Measurements from ENCODE around the gene LRRC55. TPM values are rescaled to one million over a fixed set of nuclear protein-coding genes. Genes with fewer than 3 reads are reported as not detected.

Gene LRRC55
- total RNA-seq, 1 experiment from 2014 or later: not detected

GRCh38 chr11:57174656-57175055 lies 7.1 kb upstream of the LRRC55 start:
- Histone ChIP-seq H3K4me3 (ENCODE audit: low read depth in 2 of 2, low read length in 2 of 2) (no peak overlapping the region), H3K27me3 (ENCODE audit: control insufficient read depth, insufficient read depth, low read length) (peaks cover 10% of the 10 kb centered on the region; the same call in 1 of the 2 replicates), H3K36me3 (ENCODE audit: control insufficient read depth, insufficient read depth, low read length) (no peaks in the 10 kb centered on the region), H3K4me1 (ENCODE audit: control insufficient read depth, insufficient read depth, low read length) (no peaks in the 10 kb centered on the region), H3K9me3 (ENCODE audit: control insufficient read depth, insufficient read depth, low read depth, low read length) (no peaks in the 10 kb centered on the region), H3K27ac (ENCODE audit: low read length) (no peak overlapping the region)
- intact Hi-C loops (cut with micrococcal nuclease; ENCODE audit: unreplicated experiment): no loop called here
- in situ Hi-C loops (cut with HindIII; ENCODE audit: low pct_unique_long_range_greater_than_20kb, low sequenced_read_pairs): no loop called here
- no peak for ATAC-seq
- BruUV-seq (replicated peaks): no TSS peak
- no peak for DNase-seq (ENCODE audit: low read depth, low spot score)
- no peak for TF ChIP-seq TCF7L2 (IDR thresholded peaks at IDR 0.05; ENCODE audit: low read depth, low read length)
- no peak for TF ChIP-seq POLR2AphosphoS5 (IDR thresholded peaks at IDR 0.05; ENCODE audit: low read depth, low read length)
- no peak for TF ChIP-seq CTCF (IDR thresholded peaks at IDR 0.05)
- TF ChIP-seq, protein P1, sequence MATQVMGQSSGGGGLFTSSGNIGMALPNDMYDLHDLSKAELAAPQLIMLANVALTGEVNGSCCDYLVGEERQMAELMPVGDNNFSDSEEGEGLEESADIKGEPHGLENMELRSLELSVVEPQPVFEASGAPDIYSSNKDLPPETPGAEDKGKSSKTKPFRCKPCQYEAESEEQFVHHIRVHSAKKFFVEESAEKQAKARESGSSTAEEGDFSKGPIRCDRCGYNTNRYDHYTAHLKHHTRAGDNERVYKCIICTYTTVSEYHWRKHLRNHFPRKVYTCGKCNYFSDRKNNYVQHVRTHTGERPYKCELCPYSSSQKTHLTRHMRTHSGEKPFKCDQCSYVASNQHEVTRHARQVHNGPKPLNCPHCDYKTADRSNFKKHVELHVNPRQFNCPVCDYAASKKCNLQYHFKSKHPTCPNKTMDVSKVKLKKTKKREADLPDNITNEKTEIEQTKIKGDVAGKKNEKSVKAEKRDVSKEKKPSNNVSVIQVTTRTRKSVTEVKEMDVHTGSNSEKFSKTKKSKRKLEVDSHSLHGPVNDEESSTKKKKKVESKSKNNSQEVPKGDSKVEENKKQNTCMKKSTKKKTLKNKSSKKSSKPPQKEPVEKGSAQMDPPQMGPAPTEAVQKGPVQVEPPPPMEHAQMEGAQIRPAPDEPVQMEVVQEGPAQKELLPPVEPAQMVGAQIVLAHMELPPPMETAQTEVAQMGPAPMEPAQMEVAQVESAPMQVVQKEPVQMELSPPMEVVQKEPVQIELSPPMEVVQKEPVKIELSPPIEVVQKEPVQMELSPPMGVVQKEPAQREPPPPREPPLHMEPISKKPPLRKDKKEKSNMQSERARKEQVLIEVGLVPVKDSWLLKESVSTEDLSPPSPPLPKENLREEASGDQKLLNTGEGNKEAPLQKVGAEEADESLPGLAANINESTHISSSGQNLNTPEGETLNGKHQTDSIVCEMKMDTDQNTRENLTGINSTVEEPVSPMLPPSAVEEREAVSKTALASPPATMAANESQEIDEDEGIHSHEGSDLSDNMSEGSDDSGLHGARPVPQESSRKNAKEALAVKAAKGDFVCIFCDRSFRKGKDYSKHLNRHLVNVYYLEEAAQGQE (IDR thresholded peaks at IDR 0.05; ENCODE audit: insufficient read depth in 1 of 2, low read depth in 2 of 2, low read length in 1 of 2): no peak
- no peak for TF ChIP-seq SIN3A (IDR thresholded peaks at IDR 0.05; ENCODE audit: borderline replicate concordance, insufficient read depth, low read depth, low read length)
- CTCF ChIA-PET: no interaction called here
- POLR2A ChIA-PET: interaction anchor here (0.6 kb wide), 1 partner anchor 13 kb away, joined by 12 read pairs; no protein-coding TSS in a partner anchor

DNA sequence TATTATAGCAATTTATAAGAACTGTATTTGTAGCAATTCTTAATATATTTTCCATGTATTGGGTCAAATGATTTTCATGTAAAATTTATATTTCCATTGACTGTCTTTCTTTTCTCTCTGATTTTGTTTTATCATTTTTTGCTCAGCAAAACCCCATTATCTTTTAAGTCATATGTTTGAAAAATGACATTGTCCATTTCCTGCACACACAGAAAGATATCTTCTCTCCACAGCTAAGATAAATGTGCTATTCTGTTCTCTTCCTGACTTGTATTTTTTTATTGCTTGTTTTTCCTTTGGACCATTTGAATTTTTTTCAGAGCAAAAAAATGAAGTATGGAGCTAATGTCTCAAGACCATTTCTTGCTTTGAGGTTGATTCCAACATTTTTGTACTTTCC lies 6.3 kb upstream of the LRRC55 start:
- Histone ChIP-seq H3K36me3 (ENCODE audit: control insufficient read depth, insufficient read depth, low read length) (no peaks in the 10 kb centered on the region), H3K27ac (ENCODE audit: low read length) (no peak overlapping the region), H3K27me3 (ENCODE audit: control insufficient read depth, insufficient read depth, low read length) (peaks cover 10% of the 10 kb centered on the region; the same call in 1 of the 2 replicates), H3K4me1 (ENCODE audit: control insufficient read depth, insufficient read depth, low read length) (no peaks in the 10 kb centered on the region), H3K9me3 (ENCODE audit: control insufficient read depth, insufficient read depth, low read depth, low read length) (no peaks in the 10 kb centered on the region), H3K4me3 (ENCODE audit: low read depth in 2 of 2, low read length in 2 of 2) (no peak overlapping the region)
- ChIA-PET CTCF (no interaction called here), POLR2A (no interaction called here)
- no TSS peak for BruUV-seq (replicated peaks)
- in situ Hi-C loops (cut with HindIII; ENCODE audit: low pct_unique_long_range_greater_than_20kb, low sequenced_read_pairs) (no loop called here), intact Hi-C loops (cut with micrococcal nuclease; ENCODE audit: unreplicated experiment) (no loop called here)
- TF ChIP-seq, protein P1 (IDR thresholded peaks at IDR 0.05; ENCODE audit: insufficient read depth in 1 of 2, low read depth in 2 of 2, low read length in 1 of 2): no peak
- TF ChIP-seq POLR2AphosphoS5 (IDR thresholded peaks at IDR 0.05; ENCODE audit: low read depth, low read length) (no peak), TCF7L2 (IDR thresholded peaks at IDR 0.05; ENCODE audit: low read depth, low read length) (no peak), CTCF (IDR thresholded peaks at IDR 0.05) (no peak), SIN3A (IDR thresholded peaks at IDR 0.05; ENCODE audit: borderline replicate concordance, insufficient read depth, low read depth, low read length) (no peak)
- DNase-seq (ENCODE audit: low read depth, low spot score) (no peak), ATAC-seq (no peak)
